Stimulated activated naive CD8-positive, alpha-beta T cell treated with anti-CD3 and anti-CD28 coated beads, Interleukin-15, Interleukin-2, amounts not matched to agents 100 ng/mL and 50 ng/mL, for 24 hours (primary cell): ENCODE data around the gene EIF2B2.

Experiments used
- H3K27ac Mint-ChIP-seq: one replicate; pipeline ENCODE4 v1.8.0; 2021; ENCODE audit warnings: mild to moderate bottlenecking, mixed read lengths
- H3K27me3 Mint-ChIP-seq: one replicate; pipeline ENCODE4 v1.8.0; 2021; ENCODE audit warnings: mixed read lengths
- H3K36me3 Mint-ChIP-seq: one replicate; pipeline ENCODE4 v1.8.0; 2021; ENCODE audit warnings: low read depth, mixed read lengths
- H3K4me1 Mint-ChIP-seq: one replicate; pipeline ENCODE4 v1.8.0; 2021; ENCODE audit warnings: low read depth, mixed read lengths
- H3K4me3 Mint-ChIP-seq: one replicate; pipeline ENCODE4 v1.8.0; 2021; ENCODE audit warnings: mild to moderate bottlenecking, mixed read lengths
- H3K9me3 Mint-ChIP-seq: one replicate; pipeline ENCODE4 v1.8.0; 2021; ENCODE audit warnings: mixed read lengths

The EIF2B2 gene

DNA sequence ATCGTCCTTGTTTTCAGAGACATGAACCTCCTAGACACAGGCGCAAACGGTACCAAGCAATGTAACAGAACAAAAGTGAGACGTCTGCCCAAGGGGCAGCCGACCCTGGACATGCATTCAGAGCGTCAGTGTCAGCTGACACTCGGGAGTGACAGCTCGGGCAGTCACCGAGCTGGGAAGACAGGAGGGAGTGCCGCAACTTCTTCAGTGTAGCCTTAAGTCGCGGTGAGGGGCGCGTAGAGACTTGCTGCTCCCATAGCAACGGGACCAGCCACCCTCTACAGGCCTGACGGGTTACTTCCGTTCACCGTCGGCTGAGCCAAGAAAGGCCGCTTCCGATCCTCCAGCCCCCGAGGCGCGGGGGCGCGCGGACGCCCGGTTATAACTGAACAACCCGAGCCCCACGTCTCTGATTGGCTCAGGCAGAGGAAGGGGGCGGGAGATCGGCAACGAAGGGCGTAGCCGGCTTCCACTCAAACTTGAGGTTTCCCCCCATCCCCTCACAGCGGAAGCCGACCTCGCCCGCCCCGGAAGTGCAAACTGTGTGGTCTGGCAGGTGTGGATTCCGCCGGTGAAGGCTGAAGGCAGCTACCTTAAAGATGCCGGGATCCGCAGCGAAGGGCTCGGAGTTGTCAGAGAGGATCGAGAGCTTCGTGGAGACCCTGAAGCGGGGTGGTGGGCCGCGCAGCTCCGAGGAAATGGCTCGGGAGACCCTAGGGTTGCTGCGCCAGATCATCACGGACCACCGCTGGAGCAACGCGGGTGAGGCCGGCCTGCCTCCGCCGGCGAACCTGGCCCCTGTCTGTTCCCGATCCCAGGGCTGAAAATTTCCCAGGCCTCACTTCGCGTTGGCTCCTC lies at the start of gene EIF2B2:
EIF2B2 (plus strand) TSS at position 530 of the 858 bp plus-strand sequence; CDS start at position 600, 70 bp downstream.
- H3K27ac Mint-ChIP-seq, result peak within 1 kb of the TSS; percentile 96
- peaks cover 34% of the 10 kb centered on the region for H3K4me1 Mint-ChIP-seq
- no peaks in the 10 kb centered on the region for H3K27me3 Mint-ChIP-seq
- peak within 1 kb of the TSS; percentile 95 for H3K4me3 Mint-ChIP-seq
- no peaks in the 10 kb centered on the region for H3K9me3 Mint-ChIP-seq
- peaks cover 41% of the 10 kb centered on the region for H3K36me3 Mint-ChIP-seq

DNA sequence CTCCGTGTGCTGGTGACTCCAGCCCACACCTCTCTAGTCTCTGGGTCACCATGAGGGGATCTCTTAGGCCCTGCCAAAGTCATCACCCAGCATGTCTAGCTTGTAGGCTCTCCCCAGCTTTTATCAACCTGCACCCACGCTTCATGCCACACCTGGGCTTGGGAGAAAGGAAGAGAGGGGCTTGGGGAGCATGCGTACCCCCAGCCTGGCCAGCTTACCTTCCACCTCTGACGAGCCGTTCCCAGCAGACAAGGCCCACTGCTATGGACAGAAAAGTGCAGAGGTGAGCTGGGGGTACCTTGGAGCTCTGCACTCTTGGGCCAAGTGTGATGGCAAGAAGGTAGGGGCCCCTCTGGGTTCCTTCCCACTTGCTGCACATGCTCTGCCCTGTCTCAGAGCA lies 49.0 kb upstream of the EIF2B2 start:
- Mint-ChIP-seq H3K4me3 (no peak overlapping the region), H3K4me1 (no peaks in the 10 kb centered on the region), H3K9me3 (no peaks in the 10 kb centered on the region), H3K27me3 (peaks cover 4% of the 10 kb centered on the region), H3K27ac (no peak overlapping the region), H3K36me3 (no peaks in the 10 kb centered on the region)

DNA sequence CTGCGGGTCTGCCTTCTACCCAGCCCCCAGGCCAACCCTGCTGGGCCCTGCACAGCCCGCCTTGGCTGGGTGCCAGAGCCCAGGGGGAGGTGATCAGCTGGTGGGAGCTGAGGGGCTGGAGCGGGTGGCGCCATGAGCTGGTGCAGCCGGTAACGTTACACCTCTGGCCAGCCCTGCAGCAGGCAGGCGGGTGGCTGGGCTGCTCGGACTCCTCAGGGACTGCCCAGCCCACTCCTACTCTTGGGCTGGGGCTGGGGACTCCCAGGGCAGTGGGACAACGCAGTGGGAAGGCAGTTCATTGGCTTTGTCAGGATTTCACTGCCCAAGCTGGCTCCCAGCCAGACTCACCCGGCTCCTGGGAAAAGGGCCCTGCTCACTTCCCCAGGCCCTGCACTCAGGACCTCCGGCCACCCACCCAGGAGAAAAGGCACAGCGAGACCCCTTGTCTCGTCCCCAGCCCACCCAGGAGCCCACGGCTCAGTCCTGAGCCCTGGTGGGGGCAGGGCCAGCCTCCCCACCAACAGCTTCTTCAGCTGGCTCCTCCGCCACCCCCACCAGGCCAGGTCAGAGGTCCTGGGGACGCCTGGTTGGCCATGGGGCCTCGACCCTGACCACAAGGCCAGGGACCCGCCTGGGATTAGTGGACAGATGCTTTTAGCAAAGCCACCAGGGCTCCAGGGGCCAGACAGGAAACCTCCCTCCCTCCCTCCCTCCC lies 48.3 kb upstream of the EIF2B2 start:
- Mint-ChIP-seq H3K27ac (no peak overlapping the region), H3K9me3 (no peaks in the 10 kb centered on the region), H3K36me3 (no peaks in the 10 kb centered on the region), H3K4me1 (no peaks in the 10 kb centered on the region), H3K4me3 (no peak overlapping the region), H3K27me3 (peaks cover 4% of the 10 kb centered on the region)

DNA sequence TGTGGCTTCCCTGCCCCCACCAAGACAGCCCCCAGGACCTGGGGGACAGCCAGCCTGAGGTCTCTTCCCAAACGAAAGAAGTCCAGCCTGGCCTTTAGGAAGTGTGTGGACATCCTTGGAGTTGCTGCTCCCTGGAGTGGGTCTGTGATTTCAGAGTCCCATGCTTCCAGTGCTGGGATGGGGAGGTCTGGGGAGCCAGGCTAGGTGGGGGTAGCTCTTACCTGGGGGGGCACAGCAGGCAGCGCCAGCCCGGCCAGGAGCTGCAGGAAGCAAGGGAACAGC lies 47.8 kb upstream of the EIF2B2 start:
- Mint-ChIP-seq H3K4me1 (no peaks in the 10 kb centered on the region), H3K36me3 (no peaks in the 10 kb centered on the region), H3K27ac (no peak overlapping the region), H3K4me3 (peak overlapping the region; percentile 17), H3K27me3 (peaks cover 4% of the 10 kb centered on the region), H3K9me3 (no peaks in the 10 kb centered on the region)

DNA sequence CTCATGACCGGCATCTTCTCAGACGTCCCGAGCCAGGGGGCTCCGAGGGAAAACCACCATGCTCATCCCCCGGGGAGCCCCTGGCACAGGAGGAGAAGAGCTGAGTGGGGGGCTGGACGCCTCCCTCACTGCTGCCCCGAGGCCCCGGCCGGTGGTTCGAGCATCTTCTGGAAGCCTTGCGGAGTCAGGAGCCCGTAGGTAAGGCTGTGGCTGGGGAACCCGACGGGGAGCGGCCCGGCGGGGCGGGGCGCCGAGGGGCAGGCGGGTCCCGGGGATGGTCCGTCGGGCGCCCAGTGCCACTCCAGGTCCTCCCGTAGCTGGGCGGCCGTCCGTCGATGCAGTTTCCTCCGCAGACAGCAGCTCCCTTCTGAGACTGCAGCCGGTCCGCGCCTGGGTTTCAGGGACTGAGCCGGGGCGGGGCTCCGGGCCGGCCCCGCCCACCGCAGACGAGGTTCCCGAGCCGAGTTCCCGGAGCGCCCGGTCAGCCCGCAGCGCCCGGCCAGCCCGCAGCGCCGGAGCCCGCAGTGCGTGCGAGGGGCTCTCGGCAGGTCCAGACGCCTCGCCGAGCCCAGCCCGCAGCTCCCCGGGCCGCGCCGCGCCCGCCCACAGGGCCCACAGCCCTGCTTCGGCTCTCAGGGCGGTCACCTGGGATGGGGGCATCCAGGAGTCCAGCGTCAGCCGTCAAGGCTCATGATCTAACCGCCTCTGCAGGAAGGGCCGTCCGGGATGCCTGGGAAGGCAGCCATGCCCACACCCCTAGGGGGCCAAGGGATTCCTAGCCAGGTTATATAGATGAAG lies 47.3 kb upstream of the EIF2B2 start, which contains the start of gene PGF:
PGF (minus strand) TSS at position 369 of the 798 bp plus-strand sequence; CDS start at position 14, 355 bp downstream.
- Mint-ChIP-seq H3K36me3 (no peaks in the 10 kb centered on the region), H3K27me3 (peaks cover 4% of the 10 kb centered on the region), H3K27ac (no peak within 1 kb of the TSS), H3K4me1 (no peaks in the 10 kb centered on the region), H3K4me3 (peak within 1 kb of the TSS; percentile 17), H3K9me3 (no peaks in the 10 kb centered on the region)

DNA sequence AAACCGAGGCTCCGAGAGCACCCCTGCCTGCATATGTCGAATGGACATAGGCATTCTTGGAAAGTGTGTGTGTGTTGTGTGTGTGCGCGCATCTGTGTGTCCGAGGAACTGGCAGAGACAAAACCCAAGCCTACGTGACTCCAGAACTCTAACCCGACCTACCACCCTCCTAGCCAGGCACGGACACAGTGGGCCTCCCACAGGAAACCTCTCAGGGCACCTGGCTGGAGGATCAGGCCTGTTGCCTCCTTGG lies 46.8 kb upstream of the EIF2B2 start:
- Mint-ChIP-seq H3K27ac (no peak overlapping the region), H3K27me3 (peaks cover 4% of the 10 kb centered on the region), H3K36me3 (no peaks in the 10 kb centered on the region), H3K4me3 (no peak overlapping the region), H3K9me3 (no peaks in the 10 kb centered on the region), H3K4me1 (no peaks in the 10 kb centered on the region)

DNA sequence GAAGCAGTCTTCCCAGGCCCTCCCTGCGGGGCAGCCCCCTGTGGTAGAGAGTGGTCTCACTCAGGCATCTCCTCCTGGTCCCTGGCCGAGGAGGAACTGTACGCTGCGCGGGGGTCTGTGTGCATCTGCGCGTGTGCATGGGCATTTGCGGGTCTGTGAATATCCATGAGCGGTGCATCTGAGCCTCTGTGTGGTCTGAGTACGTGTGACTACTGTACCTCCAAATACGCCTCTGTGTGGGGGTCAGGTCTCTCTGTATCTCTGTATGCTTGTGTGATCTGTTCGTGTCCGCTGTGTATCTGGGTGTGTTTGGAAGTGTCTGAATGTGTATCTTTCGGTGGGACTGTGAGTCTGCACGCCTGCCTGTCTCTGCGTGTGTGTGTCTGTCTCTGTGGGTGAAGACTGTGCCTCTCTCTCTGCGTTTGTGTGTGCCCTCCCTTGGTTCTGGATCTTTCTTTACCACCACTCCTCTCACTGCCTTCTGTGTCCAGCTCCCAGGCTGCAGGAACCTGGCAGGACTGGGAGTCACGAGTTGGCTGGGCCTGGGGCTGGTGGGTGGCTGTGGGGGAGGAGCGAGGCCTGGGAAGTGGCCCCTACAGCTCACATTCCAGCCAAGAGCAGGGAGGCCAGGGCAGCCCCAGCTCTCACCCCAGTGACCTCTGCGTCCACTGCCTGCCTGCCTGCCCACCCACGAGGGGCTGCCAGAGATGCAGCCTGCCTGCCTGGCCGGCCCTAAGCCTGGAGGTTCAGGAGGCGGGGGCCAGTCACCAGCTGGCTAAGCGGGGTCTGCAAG lies 46.2 kb upstream of the EIF2B2 start:
- Mint-ChIP-seq H3K9me3 (no peaks in the 10 kb centered on the region), H3K4me3 (no peak overlapping the region), H3K36me3 (no peaks in the 10 kb centered on the region), H3K27me3 (peaks cover 4% of the 10 kb centered on the region), H3K27ac (no peak overlapping the region), H3K4me1 (no peaks in the 10 kb centered on the region)

DNA sequence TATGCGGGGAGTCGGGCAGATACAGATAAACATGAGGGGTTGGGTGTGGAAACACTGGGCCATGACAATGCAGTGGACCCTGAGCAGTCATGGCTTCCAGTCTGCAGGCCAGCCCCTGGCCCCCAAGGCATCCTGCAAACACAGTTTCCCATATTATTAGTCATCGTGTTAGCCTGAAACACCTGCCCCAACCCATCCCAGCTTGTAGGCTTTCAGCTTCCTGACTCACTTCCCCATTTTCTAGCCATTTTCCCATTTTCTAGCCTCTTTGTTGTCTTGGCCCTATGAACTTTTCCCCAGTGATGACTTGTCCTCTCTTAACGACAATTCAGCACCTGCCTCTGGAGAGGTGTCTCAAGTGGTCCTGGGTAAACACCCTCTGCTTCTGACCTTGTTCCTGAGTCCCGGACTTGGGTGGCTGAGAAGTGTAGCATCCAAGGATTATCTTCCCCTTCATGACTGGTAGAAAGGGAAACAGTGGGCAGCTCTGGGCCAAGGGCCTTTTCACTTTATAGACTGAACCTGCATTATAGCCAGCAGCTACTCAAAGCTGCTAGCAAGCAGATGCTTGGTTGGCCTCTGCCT lies 43.0 kb upstream of the EIF2B2 start:
- H3K4me1 Mint-ChIP-seq, result peaks cover 21% of the 10 kb centered on the region
- H3K9me3 Mint-ChIP-seq, result no peaks in the 10 kb centered on the region
- H3K27ac Mint-ChIP-seq, result no peak overlapping the region
- H3K36me3 Mint-ChIP-seq, result no peaks in the 10 kb centered on the region
- no peak overlapping the region for H3K4me3 Mint-ChIP-seq
- peaks cover 10% of the 10 kb centered on the region for H3K27me3 Mint-ChIP-seq

DNA sequence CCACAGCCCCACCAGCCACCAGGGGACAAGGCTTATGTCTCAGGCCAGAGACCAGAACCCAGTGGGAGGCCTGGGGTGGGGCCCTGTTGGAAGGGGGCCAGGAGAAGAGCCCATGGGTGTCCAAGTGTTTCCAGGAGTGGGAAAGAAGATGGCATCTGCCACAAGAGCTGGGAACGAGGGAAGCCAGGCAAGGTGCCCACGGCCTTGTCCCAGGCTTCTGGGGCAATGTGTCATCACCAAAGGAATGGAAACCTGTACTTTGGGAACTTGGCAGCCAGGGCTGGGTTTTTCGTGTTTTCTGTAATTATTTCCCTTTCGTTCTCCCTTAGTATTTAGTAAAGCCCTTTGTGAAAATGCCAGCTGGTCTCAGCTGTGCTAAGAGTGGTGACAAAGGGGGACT lies 42.0 kb upstream of the EIF2B2 start:
- no peak overlapping the region for H3K4me3 Mint-ChIP-seq
- peaks cover 10% of the 10 kb centered on the region for H3K27me3 Mint-ChIP-seq
- no peak overlapping the region for H3K27ac Mint-ChIP-seq
- H3K36me3 Mint-ChIP-seq, result no peaks in the 10 kb centered on the region
- peaks cover 21% of the 10 kb centered on the region for H3K4me1 Mint-ChIP-seq
- H3K9me3 Mint-ChIP-seq, result no peaks in the 10 kb centered on the region

DNA sequence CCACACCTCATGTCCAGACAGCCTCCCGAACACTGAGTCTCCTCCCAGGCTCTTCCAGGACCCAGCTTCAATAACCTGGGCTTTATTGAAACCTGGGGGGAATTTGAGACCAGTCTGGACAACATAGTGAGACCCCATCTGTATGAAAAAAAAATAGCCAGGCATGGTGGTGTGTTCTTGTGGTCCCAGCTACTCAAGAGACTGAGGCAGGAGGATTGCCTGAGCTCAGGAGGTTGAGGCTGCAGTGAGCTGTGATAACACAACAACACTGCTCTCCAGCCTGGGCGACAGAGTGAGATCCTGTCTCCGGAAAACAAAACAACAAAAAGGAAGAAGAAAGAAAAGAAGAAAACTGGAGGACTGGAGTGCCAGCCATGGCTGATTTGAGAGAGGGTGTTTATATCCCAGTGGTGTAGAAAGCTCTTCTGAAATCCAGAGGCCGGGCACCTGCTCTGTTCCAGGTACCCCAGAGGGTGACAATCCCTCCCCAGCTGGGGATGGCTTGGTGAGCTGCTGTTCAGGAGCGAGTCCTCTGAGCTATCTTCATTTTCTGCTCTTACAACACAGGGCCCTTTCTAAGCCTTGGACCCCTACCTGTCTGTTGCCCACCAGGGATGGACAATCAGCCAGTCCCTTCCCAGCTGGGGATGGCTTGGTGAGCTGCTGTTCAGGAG lies 41.3 kb upstream of the EIF2B2 start:
- Mint-ChIP-seq H3K4me3 (no peak overlapping the region), H3K9me3 (no peaks in the 10 kb centered on the region), H3K36me3 (no peaks in the 10 kb centered on the region), H3K27me3 (peaks cover 8% of the 10 kb centered on the region), H3K4me1 (peaks cover 24% of the 10 kb centered on the region), H3K27ac (no peak overlapping the region)

DNA sequence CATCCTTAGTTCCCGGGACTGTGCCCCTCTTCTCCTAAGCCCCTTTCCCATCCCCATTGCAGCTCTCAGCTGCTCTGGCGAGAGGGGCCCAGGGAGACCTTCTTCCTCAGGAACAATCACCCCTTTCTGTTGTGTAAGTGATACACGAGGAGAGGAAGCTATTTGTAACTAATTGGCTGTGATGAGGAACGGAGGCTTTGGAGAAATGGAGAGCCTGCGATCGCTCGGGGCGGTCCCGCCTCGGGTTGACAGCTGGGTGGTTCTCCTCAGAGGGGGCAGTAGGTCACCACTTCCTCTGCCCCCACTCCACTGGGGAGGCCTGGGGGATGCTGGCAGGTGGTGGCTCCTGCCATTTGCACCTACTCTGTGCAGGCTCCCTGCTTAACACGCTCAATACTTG lies 40.7 kb upstream of the EIF2B2 start:
- Mint-ChIP-seq H3K4me3 (no peak overlapping the region), H3K27me3 (peaks cover 6% of the 10 kb centered on the region), H3K9me3 (no peaks in the 10 kb centered on the region), H3K27ac (no peak overlapping the region), H3K36me3 (no peaks in the 10 kb centered on the region), H3K4me1 (peaks cover 24% of the 10 kb centered on the region)

DNA sequence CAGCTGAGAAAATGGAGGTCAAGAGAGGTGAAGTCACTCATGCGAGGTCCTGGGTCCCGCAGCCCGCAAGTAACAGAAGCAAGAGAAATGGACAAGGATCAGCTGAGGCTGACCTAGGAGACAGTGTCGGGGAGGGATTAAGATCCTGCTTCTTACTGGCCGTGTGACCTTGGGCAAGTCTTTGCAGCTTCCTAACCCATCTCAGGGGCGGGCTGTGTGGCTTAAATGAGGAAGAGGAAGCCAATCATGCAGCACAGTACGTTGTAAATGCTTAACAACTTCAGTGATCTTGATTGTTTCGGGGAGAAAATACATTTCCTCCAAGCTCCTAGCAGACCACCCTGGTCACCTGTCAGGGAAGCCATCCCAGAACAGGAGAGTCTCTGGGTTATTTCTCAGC lies 40.2 kb upstream of the EIF2B2 start:
- Mint-ChIP-seq H3K27me3 (peaks cover 6% of the 10 kb centered on the region), H3K36me3 (no peaks in the 10 kb centered on the region), H3K4me3 (no peak overlapping the region), H3K27ac (no peak overlapping the region), H3K9me3 (no peaks in the 10 kb centered on the region), H3K4me1 (peaks cover 24% of the 10 kb centered on the region)

DNA sequence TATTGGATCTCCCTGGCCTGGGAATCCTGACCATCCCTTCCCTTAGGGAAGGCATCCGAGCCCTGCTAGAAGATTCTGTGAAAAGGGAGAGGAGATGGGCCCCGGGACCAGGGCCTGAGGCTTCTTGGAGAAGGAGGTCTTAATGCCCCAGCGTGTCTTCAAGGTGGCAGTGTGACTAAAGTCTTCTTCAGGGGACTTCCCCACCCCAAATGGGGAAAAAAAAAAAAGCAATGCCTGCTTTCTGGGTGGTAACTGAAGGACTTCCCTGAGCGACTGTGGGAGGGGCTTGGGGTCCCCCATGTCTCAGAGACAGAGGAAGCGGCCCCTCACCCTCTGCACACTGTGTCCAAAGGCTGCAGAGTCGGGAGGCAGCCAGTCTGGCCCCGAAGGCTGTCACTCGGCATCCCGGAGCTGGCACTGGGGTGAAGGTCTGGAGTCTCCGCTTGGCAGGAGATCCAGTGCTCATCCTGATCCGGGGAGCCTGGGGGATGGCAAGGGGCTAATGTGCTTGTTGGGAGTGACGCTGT lies 39.5 kb upstream of the EIF2B2 start:
- Mint-ChIP-seq H3K4me1 (peaks cover 24% of the 10 kb centered on the region), H3K36me3 (no peaks in the 10 kb centered on the region), H3K4me3 (no peak overlapping the region), H3K9me3 (no peaks in the 10 kb centered on the region), H3K27ac (no peak overlapping the region), H3K27me3 (peaks cover 6% of the 10 kb centered on the region)
